Head of caudate nucleus (tissue), 42 donors: ENCODE results near the gene KIRREL3.

Experiments used
- DNase-seq, 42 donors: peaks; one replicate each; pipeline versions ENCODE4 v3.0.0 to v3.0.0-alpha.2; 2020 to 2021; ENCODE audit warnings: mixed read lengths in 7 of 42
- intact Hi-C: fragments of 100-400 bp; cut with DNase I; formaldehyde crosslinking; loops from one replicate; pipeline ENCODE4 v1.15.0; 2022

KIRREL3 gene

GRCh38 chr11:126719740-126720139, 280.8 kb downstream of the KIRREL3 start:
- intact Hi-C loops: loop anchor here (5.0 kb wide), 1 partner anchor 273 kb away; no protein-coding TSS in a partner anchor
- no peak for DNase-seq

DNA sequence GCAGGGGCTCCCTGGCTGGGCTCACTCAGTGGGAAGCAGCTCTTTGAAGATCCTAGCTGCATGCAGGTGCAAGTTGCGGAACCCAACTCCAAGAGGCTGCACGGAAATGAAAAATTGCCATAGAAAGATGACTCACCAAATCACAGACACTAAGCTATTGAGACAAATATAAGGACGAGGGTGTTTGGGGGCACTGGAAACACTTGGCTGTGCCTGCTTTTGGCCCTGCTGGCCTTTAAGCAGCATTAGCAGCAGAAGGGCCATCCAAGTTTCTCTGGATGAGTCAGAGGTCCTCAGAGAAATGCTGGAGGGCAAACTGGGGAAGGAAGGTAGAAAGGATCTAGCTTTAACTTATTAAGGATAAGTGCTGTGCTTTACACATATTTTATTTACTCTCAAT, 282.3 kb downstream of the KIRREL3 start:
- intact Hi-C loops: no loop called here
- DNase-seq: peak in 4 of 42 donors; percentile 26 to 60 (median 40)

DNA sequence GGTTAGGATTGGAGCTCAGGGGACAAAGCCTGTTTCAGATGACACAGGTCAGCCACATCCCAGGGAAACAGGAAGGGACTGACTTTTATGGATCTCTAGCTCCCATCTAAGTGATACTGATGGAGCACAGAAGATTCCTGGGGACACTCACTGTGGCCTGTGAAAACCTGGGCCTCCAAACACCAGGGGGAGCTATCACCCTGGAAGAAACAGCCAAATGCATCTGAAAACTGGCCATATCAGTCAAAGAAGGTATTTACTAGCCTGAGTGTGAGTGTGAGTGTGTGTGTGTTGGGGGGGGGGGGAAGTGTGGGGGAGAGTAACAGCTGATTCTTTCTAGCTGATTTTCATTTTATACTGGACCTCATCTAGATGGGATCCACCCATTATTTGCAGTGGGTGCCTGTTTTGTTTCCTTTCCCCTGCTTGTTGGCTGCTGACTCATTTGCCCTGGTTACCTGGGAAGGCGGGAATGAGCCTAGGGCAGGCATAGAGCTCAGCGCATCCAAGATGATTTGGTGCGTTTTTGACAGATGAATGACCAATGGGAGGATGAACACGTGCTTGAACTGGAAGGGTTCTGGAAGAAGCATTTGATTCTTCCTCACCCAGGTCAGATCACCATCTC, 284.0 kb downstream of the KIRREL3 start:
- intact Hi-C loops: no loop called here
- DNase-seq: peak in 38 of 42 donors; percentile 33 to 91 (median 74)

DNA sequence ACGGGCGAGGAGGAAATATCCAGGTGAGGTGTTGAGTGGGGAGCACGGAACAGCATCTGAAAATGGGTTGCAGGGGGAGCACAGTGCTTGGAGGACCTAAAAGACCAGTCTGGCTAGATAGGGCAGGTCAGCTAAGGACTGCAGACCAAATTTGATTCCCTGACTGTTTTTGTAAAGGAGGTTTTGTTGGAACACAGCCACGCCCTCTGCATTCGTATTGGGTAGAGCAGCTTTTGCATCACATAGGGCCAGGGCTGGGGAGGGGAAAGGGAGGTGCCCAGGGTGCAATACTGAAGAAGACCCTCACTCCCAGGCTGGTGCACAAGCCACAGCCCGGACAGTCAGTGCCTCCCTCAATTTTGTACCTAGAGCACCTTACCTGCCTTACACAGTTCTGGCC, 286.8 kb downstream of the KIRREL3 start:
- intact Hi-C loops: no loop called here

GRCh38 chr11:126711977-126712625, 288.5 kb downstream of the KIRREL3 start:
- intact Hi-C loops: no loop called here

More for the DNA sequence above, 286.8 kb downstream of the KIRREL3 start:
- DNase-seq: no peak

GRCh38 chr11:126710804-126711399, 289.7 kb downstream of the KIRREL3 start:
- peak in 9 of 42 donors; percentile 34 to 73 (median 49) for DNase-seq
- intact Hi-C loops: no loop called here

More at GRCh38 chr11:126711977-126712625, 288.5 kb downstream of the KIRREL3 start:
- DNase-seq: peak in 20 of 42 donors; percentile 27 to 73 (median 46)

DNA sequence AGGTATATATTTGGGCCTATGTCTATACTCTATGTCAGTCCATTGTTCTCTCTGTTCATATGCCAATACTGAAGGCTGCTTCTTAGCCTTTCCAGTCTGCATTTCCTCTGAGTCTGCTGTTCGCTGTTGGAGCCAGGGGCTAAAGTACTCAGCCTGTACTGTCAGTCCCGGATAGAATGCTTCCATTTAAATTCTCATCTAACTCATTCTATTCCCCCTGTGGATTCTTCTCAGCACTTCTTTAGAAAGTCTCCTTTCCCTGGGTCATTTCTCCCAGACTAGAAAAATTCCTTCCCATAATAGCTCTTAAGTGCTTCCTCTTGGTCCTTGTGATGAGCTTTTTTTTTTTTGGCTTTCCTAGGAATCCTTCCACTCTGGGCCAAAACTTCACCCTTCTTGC, 293.1 kb downstream of the KIRREL3 start:
- DNase-seq: no peak
- intact Hi-C loops: no loop called here

DNA sequence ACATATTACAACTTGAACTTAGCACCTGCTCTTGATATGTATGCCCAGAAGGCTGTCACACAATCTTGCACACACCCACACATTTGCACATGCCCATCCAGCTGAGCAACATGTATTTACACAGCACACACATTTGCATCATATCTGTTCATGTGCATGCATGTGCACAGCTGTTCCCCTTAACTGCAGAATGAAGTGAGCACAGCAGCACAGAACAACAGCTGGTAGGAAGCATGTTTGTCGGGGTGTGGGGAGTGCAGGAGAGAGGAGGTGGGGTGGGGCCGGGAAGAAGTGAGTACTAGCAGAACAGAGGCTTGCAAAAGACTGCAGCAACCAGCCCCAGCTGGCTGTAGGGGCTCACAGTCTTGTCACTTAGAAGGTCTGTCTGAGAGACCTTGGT, 296.5 kb downstream of the KIRREL3 start:
- DNase-seq: peak in 7 of 42 donors; percentile 25 to 66 (median 39)

GRCh38 chr11:126703662-126704061, 296.9 kb downstream of the KIRREL3 start:
- intact Hi-C loops: no loop called here
- DNase-seq: no peak

More for the DNA sequence above, 296.5 kb downstream of the KIRREL3 start:
- intact Hi-C loops: no loop called here

- DNase-seq: peak in 24 of 42 donors; percentile 16 to 75 (median 56)
- intact Hi-C loops: no loop called here
These were observed 297.6 kb downstream of the KIRREL3 start for GRCh38 chr11:126702987-126703386.

DNA sequence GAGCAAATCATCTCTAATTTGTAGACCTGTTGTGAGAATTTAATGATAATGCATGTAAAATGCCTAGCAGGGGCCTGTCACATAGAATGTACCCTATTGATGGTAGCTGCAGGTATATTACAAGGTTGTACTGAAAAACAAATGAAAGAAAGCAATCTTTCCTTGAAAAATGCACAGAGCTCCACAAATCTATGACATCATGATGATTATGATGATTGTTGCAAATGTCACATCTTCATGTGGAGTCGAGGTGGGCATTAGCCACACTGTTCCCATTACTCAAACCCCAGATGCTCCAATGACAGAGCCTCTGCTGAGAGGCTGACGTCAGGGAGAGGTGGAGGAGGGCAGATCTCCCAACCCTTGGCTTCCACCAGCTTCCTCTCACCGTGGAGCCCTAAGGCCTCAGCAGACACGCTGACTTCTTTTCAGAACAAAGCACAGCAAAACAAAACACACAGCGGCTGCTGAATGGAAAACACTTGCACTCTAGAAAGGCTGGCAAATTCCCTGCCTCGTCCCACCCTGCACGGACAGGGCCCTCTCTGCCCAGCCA, 298.3 kb downstream of the KIRREL3 start:
- intact Hi-C loops: no loop called here
- DNase-seq: no peak

GRCh38 chr11:126701520-126701897, 299.1 kb downstream of the KIRREL3 start:
- DNase-seq: no peak
- intact Hi-C loops: no loop called here

DNA sequence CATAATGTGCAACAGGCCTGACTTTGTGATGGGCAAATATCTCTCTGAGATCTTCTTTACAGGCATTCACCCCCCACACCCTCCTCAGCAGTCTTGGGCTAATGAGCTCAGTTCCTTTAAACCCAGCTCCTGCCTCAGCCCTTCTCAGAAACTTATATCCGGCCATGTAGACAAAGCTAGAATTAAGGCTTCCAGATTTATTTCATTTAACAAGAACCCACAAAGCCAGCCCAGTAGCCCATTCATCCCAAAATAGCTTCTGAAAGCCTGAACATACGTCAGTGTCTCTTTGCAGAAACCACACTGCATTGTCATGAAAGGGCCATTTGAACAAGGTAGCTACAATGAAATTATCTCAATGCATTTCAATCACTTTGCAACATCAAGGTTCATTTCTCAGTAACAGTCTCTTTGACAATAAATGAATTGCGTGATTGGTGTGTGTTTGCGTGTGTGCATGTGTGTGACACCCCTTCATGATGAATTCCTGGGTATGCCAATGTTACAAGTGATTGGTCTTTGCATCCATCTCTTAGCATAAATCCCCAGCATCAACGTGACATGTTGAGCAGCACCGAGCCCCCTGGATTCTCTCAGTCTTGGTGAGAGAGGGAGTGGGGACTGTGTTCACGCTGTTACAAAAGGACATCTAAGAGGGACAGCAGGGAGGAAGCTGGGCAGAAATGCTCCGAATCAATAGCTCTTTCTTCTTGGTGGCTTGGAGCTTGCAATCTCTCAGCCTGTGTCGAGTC, 299.6 kb downstream of the KIRREL3 start:
- peak in 17 of 42 donors; percentile 30 to 75 (median 51) for DNase-seq
- intact Hi-C loops: no loop called here

DNA sequence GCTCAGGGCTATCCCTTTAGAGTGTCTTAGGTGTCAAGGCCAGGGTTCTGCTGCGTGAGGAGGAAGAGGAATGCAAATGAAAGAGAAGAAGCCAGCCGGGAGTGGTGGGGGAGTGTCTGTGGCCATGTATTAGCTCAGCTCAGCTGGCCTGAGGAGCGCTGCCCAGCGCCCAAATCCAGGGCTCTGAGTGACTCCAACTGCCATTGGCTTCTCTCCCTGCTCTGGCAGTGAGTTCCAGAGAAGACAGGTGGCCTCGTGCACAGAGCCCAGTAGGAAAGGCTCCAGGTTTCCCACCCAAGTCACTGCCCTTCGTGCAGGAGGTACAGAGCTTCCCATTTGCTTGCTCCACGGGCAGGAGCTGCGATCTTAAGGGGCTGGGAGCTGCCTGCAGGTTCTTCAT, 302.0 kb downstream of the KIRREL3 start:
- intact Hi-C loops: no loop called here
- DNase-seq: peak in 3 of 42 donors; percentile 28 to 64 (median 57)

DNA sequence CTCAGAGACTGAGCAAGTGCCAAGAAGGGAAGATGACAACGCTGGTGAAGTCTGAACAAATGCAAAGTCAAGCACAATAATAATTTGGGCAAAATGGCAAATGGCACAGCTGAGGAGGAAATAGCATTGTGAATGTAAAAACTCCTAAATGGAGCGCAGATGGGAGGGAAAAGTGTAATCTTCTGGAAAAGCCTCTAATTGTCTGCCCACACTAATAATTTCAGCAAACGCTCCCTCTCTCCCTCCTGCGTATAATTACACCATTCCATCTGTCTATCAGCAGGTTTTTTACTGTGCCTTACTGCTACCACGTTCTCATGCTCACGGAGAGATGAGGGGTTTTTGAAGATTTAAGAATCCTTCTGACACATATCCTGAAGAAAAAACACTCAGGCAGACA, 302.6 kb downstream of the KIRREL3 start:
- DNase-seq: peak in 9 of 42 donors; percentile 25 to 72 (median 47)
- intact Hi-C loops: no loop called here

DNA sequence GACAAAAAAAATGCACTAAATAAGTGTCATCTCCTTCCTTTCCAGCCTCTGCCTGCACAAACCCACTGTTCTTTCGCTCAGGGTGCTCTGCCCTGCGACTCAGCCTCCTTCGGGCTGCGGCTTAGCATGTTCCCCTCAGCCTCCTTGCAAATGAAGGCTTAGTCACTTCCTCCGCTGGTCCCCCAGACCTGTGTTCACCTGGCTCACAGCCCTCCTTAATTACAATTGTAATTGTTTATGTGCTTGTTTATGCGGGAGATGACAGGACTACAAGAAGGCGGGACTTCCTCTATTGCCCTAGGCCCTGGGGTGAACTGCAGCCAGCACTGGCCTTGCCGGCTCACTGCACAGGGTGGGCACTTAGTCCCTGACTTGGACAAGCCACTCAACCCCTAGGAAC, 303.6 kb downstream of the KIRREL3 start:
- intact Hi-C loops: no loop called here
- DNase-seq: no peak

DNA sequence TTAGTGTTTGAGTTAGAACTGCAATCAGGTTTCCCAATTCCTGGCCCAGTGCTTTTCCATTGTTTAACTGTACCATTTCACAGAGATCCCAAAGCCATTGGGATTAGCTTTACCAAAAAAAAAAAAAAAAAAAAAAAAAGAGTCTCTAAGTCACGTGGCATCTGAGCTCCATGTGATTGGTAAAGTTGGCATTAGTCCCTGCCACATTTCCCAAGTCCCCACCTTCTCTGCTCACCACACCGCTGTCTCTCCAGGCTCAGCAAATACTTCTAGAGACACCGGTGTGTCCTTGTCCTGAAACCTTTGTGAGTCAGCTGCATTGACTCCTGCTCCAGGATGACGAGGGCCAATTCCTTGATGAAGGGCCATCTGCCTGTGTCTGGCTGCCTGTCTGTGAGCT, 305.3 kb downstream of the KIRREL3 start:
- intact Hi-C loops: no loop called here

DNA sequence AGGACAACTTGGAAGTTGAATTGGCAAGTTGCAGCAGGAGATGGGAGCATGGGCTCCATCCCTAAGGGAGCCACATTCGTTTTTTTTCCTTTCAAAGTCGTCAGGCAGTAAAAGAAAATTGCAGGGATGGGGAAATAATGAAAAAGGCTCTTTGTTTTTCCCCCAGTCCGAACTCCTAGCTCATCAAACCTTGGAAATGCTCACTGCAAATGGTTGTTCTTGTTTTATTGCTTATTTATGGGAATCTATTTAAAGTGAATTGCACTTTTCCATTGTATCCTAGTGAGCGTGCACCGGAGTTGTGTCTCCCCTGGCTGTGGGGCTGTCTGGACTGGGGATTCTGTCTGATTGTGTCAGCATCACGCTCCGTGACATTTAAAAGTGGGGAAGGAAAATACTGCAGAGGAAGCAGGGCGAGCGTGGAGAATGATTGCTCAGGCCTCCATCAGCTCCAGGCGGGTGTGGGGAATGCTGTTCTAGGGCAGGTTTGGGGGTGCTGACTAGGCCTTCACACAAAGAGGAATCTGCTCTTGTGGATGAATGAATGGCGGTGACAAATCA, 306.4 kb downstream of the KIRREL3 start:
- intact Hi-C loops: no loop called here
- DNase-seq: peak in 1 of 42 donors; percentile 32

More for the DNA sequence above, 305.3 kb downstream of the KIRREL3 start:
- no peak for DNase-seq

GRCh38 chr11:126687477-126687876, 313.1 kb downstream of the KIRREL3 start:
- DNase-seq: no peak
- intact Hi-C loops: no loop called here
